ENCODE measurements around the gene SQSTM1.
"Not testable (repeated sequence)": the region's sequence is repeated elsewhere in the genome, so short reads cannot be mapped to it uniquely, and the experiment has no call there.

SQSTM1 gene

DNA sequence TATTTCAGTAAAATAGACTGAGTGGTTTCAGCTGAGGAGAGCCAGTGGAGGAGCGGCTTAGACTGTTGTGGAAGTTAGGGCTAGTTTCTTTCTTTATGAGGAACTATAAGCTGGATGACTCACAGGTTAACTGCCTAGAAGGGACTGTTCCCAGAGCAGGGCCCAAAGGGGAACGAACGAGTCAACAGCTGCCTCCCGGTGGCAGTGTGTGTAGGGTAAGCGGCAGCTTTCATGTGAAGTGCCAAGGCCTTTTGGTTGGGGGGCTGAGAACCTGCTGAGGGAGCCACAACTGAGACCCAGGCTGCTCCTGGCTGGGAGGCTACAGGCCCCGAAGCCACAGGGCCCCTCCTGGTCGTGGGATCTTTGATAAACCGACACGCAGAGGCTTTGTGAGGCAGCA is 7.0 kb downstream of the SQSTM1 start:
- peak in 1 of 5 experiments; percentile 42 for DNase-seq

DNA sequence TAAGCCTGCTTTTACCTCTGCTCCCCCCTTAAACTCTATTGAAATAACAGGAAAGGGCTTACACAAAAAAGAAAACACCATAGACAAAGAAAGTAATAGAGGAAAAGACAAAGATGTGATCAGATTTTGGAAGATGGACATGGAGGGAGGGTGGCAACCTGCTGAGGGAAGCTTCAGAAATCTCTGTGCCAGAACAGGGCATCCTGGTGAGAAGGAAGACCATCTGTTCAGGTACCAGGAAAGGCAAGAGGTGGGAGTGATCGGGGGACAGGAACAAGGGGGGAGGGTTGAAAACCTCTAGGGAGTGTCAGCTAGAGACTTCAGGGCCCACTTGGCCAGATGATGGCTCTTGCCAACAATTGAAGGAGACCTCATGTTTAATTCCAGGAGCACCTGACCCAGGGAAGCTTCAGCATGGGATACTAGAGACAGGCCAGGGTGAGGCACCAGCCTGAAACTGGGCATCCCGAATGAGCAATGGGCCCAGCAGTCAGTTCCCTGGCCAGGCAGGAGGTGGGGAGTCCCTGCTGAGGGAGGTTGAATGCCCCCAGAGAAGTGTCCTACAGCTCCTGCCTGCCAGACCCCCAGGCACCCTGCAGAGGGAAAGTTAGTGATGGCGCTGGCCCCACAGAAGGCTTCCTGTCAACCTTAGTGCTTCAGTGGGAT is 8.2 kb downstream of the SQSTM1 start:
- no peak for DNase-seq

DNA sequence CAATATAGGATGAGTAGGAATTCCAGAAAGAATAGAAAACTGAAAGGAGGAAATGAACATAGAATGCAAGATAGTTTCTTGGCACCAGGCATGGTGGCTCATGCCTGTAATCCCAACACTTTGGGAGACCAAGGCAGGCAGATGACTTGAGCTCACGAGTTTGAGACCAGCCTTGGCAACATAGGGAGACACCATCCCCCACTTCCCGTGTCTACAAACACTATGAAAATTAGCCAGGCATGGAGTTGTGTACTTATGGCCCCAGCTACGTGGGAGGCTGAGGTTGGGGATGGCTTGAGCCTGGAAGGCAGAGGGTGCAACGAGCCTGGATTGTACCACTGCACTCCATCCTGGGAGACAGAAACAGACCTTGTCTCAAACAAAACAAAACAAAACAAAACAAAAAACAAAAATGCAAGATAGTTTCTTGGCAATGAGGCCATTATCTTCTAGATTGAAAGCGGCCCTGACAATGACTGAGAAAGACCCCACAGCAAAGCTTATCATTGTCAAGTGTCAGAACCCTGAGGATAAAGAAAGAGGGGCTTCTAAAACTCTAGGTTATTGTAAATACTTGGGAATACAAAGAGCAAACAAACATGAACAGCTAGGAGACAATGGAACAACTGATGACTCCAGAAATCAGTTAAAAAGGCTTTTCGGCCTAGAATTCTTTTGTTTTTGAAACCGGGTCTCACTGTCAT is 9.2 kb downstream of the SQSTM1 start:
- DNase-seq = no peak

GRCh38 chr5:179830818-179831468 is 10.2 kb downstream of the SQSTM1 start:
- no peak for DNase-seq

GRCh38 chr5:179832039-179832745 is 11.5 kb downstream of the SQSTM1 start:
- DNase-seq = no peak

GRCh38 chr5:179833056-179833708 is 12.5 kb downstream of the SQSTM1 start:
- no peak for DNase-seq

GRCh38 chr5:179833709-179834070 is 13.0 kb downstream of the SQSTM1 start:
- no peak for DNase-seq

GRCh38 chr5:179834120-179834519 is 13.4 kb downstream of the SQSTM1 start:
- no peak for DNase-seq

- DNase-seq = not testable (repeated sequence)
These were observed 14.2 kb downstream of the SQSTM1 start for GRCh38 chr5:179834871-179835270.

- peak in 4 of 5 experiments; percentile 33 to 90 (median 49) for DNase-seq
These were observed 15.7 kb downstream of the SQSTM1 start for GRCh38 chr5:179836225-179837019.

DNA sequence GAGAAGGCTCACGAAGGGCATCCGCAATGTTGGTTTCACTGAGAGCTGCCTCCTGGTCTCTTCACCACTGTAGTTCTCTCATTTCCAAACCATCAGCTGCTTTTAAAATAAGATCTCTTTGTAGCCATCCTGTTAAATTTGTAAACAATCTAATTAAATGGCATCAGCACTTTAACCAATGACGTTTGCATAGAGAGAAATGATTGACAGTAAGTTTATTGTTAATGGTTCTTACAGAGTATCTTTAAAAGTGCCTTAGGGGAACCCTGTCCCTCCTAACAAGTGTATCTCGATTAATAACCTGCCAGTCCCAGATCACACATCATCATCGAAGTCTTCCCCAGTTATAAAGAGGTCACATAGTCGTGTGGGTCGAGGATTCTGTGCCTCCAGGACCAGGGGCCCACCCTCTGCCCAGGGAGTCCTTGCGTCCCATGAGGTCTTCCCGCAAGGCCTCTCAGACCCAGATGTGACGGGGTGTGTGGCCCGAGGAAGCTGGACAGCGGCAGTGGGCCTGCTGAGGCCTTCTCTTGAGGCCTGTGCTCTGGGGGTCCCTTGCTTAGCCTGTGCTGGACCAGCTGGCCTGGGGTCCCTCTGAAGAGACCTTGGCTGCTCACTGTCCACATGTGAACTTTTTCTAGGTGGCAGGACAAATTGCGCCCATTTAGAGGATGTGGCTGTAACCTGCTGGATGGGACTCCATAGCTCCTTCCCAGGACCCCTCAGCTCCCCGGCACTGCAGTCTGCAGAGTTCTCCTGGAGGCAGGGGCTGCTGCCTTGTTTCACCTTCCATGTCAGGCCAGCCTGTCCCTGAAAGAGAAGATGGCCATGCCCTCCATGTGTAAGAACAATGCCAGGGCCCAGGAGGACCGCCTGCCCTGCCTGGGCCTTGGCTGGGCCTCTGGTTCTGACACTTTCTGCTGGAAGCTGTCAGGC is 16.6 kb downstream of the SQSTM1 start:
- DNase-seq = no peak

- no peak for DNase-seq
These were observed 18.9 kb downstream of the SQSTM1 start for GRCh38 chr5:179839328-179840256.

DNA sequence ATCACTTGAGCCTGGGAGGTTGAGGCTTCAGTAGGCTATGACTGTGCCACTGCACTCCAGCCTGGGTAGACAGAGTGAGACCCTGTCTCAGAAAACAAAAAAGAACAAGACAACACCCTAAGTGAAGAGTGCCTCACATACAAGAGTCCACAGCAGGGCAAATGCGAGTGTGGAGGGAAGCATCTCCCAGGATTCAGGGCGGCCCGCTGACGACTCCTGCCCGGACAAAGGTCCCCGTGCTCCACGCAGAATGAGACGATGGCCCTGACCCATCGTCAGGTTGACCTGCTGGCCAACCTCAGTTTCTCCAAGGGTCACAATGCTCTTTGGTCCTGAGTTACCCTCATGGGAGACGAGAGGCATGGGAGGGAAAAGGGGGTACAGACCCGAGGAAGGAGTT is 19.6 kb downstream of the SQSTM1 start:
- no peak for DNase-seq

- DNase-seq = no peak
These were observed 20.1 kb downstream of the SQSTM1 start for GRCh38 chr5:179840766-179841165.

GRCh38 chr5:179841621-179842020 is 20.9 kb downstream of the SQSTM1 start:
- no peak for DNase-seq

DNA sequence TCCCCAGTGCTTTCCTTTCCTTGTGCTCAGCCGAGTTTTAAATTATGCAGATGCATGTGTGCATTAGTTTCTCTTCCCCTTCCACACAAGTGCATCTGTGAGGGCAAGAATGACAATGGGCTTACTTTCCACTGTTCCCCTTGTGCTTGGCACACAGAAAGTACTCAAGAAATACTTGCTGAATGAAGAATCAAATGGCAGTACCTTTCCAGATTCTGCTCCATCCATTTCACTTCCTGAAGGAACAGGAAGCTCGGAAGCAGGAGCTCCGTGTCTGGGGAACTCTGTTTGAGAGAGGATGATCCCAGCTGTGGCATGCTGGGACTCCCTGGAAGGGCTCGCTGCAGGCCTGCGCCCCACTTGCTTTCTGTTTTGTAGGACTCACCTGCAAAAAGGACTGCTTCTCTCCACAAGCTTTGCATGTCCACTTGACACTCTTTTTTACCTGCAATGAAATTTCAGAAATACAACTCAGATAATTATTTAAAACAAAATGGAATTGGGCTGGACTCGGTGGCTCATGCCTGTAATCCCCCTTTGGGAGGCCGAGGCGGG is 32.4 kb downstream of the SQSTM1 start:
- DNase-seq = no peak

DNA sequence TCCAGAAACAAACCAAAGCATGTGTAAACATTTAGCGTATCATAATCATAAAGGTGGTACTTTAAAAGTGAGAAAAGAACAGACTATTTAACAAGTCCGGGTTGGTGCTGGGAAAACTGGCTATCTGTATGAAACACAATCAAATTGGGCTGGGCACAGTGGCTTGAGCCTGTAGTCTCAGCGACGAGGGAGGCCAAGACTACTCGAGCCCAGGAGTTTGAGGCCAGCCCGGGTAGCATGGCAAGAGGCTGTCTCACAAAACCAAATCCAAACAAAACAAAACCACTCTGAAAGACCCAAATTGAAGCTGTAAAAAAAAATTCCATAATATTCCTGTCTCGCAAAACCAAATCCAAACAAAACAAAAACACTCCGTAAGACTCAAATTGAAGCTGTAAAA is 33.7 kb downstream of the SQSTM1 start:
- no peak for DNase-seq

DNA sequence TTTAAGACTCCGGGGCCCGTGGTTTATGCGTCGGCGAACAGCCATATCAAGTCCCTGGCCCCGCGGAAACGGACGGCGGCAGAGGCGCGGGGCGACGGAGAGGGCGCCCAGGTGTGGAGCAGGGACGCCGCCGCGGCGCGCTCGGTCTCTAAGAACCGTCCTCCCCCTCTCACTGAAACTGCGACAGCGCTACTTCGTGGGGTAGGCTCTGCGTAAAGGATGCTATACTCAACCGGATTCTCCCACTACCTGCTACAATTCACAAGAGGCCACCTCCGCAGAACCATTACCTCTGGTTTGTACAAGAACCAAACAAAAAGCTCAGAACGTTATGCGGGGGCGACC is 37.5 kb downstream of the SQSTM1 start:
- peak in 3 of 5 experiments; percentile 24 to 61 (median 37) for DNase-seq
